ENCODE data around the gene SPEM1. TPM values are rescaled to one million over a fixed set of nuclear protein-coding genes. Genes with fewer than 3 reads are reported as not detected.

SPEM1 gene
- total RNA-seq, 4 donors from 2014 or later = not detected

DNA sequence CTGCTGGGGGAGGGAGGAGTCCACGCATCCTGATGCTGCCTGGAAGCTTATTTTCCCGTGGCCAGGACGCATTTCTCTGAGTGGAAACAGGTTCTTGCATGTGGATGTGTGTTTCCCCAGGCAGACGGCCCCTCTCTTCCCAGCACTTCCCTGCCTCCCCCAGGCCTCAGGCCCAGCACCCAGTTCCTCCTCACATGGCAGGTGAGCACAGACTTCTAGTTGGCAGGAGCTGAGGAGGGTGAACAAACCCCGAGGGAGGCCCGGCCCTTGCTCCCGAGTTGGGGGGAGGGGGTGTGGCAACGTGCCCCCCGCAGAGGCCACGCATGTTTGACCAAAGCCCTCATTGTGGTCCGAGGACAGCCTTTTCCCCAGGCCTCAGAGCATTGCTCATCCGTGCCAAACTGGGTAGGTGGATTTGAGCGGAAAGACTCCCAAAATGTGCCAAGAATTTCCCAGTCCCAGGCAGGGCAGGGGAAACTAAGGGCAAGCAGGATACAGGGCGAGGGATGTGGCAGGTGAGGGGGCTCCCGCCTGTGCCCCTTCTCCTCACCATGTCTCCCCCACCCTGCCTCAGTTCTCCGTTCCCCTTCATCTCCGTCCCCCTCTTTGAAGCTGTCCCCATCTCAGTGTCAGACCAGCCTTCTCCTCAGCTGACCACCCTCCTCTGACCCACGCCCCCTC is 1.5 kb upstream of the SPEM1 start:
- TF ChIP-seq EP300 (IDR thresholded peaks at IDR 0.05) (no peak), POLR2A (IDR thresholded peaks at IDR 0.05) (no peak), POLR2AphosphoS5 (IDR thresholded peaks at IDR 0.05) (no peak)
- TF ChIP-seq, protein P1, sequence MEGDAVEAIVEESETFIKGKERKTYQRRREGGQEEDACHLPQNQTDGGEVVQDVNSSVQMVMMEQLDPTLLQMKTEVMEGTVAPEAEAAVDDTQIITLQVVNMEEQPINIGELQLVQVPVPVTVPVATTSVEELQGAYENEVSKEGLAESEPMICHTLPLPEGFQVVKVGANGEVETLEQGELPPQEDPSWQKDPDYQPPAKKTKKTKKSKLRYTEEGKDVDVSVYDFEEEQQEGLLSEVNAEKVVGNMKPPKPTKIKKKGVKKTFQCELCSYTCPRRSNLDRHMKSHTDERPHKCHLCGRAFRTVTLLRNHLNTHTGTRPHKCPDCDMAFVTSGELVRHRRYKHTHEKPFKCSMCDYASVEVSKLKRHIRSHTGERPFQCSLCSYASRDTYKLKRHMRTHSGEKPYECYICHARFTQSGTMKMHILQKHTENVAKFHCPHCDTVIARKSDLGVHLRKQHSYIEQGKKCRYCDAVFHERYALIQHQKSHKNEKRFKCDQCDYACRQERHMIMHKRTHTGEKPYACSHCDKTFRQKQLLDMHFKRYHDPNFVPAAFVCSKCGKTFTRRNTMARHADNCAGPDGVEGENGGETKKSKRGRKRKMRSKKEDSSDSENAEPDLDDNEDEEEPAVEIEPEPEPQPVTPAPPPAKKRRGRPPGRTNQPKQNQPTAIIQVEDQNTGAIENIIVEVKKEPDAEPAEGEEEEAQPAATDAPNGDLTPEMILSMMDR (IDR thresholded peaks at IDR 0.05) = no peak
- Histone ChIP-seq H3K9me3 (no peaks in the 10 kb centered on the region), H3K36me3 (peaks cover 27% of the 10 kb centered on the region), H3K27me3 (no peaks in the 10 kb centered on the region), H3K4me1 (no peaks in the 10 kb centered on the region), H3K27ac (no peak overlapping the region), H3K4me3 (no peak overlapping the region)
- DNase-seq (ENCODE audit: low spot score in 2 of 2) = peak in 1 of 2 donors; percentile 51
- 71% methylated on average over 16 of the region's 18 CpGs for WGBS

DNA sequence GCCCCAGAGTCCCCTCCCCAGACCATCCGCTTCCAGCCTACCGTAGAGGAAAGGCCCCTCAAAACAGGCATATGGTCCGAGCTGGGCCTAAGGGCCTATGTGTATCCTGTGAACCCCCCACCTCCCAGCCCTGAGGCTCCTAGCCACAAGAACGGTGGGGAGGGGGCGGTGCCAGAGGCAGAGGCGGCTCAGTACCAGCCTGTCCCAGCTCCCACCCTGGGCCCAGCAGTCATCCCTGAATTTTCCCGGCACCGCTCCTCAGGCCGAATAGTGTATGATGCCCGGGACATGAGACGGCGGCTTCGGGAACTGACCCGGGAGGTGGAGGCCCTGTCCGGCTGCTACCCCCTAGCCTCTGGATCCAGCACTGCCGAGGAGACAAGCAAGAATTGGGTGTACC is 1.1 kb downstream of the SPEM1 start:
- whole genome bisulfite sequencing = 91% methylated on average over 13 of the region's 16 CpGs
- DNase-seq (ENCODE audit: low spot score in 2 of 2) = peak in 1 of 2 donors; percentile 55
- no peak overlapping the region for H3K27ac ChIP-seq
- H3K4me1 ChIP-seq = no peaks in the 10 kb centered on the region
- no peaks in the 10 kb centered on the region for H3K27me3 ChIP-seq
- TF ChIP-seq, protein P1 (IDR thresholded peaks at IDR 0.05) = no peak
- TF ChIP-seq POLR2AphosphoS5 (IDR thresholded peaks at IDR 0.05) (no peak), EP300 (IDR thresholded peaks at IDR 0.05) (no peak), POLR2A (IDR thresholded peaks at IDR 0.05) (no peak)
- H3K9me3 ChIP-seq = no peaks in the 10 kb centered on the region
- H3K36me3 ChIP-seq = peaks cover 15% of the 10 kb centered on the region
- H3K4me3 ChIP-seq = no peak overlapping the region

DNA sequence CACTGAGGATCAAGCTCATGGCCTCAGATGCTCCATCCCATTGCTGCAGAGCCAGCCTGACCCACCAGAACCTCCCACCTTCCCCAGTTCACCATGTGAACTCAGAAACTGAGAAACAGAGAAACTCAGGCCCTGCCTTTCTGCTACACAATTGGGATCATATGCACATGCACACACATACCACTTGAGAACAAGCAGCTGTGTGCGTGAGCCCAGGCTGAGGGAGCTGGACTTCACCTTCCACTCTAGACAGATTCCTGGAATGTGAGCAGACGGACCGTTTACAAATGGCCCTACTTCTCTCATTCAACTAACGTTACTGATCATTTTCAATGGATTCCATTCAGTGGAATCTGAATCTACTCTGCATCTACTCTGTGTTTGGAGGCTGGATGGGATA is 3.6 kb downstream of the SPEM1 start:
- Histone ChIP-seq H3K36me3 (no peaks in the 10 kb centered on the region), H3K27me3 (no peaks in the 10 kb centered on the region), H3K9me3 (no peaks in the 10 kb centered on the region), H3K4me3 (no peak overlapping the region), H3K4me1 (no peaks in the 10 kb centered on the region), H3K27ac (no peak overlapping the region)
- no peak for DNase-seq (ENCODE audit: low spot score in 2 of 2)
- 87% methylated on average over 4 of the region's 4 CpGs for WGBS
- TF ChIP-seq, protein P1 (IDR thresholded peaks at IDR 0.05) = no peak
- TF ChIP-seq POLR2A (IDR thresholded peaks at IDR 0.05) (no peak), EP300 (IDR thresholded peaks at IDR 0.05) (no peak), POLR2AphosphoS5 (IDR thresholded peaks at IDR 0.05) (no peak)

DNA sequence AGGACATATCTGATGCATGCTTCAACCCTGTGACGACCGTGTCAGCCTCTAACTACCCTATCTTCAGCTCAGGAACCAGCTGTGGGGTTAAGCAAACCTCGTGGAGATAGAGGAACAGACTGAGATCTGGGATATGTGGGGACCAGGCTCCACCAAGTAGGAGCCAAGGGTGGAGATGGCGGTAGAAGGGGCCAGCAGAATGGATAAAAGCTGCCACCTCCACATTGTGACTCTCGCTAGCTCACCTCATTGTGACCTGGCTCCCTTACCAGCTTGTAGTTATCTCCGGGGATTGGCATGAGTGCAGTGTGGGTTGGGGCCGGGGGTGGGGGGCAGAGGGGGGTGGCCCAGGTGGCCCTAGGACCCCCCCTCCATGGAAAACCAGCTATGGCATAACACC is 5.2 kb downstream of the SPEM1 start, which contains the start of gene SPEM2:
TSS of gene SPEM2 (plus strand) at position 301 of the 400 bp plus-strand sequence. CDS start at position 374, 73 bp downstream.
- no peaks in the 10 kb centered on the region for H3K9me3 ChIP-seq
- WGBS = 92% methylated on average over 6 of the region's 7 CpGs
- TF ChIP-seq, protein P1 (IDR thresholded peaks at IDR 0.05) = no peak
- TF ChIP-seq EP300 (IDR thresholded peaks at IDR 0.05) (no peak), POLR2A (IDR thresholded peaks at IDR 0.05) (no peak), POLR2AphosphoS5 (IDR thresholded peaks at IDR 0.05) (no peak)
- no peak for DNase-seq (ENCODE audit: low spot score in 2 of 2)
- H3K27me3 ChIP-seq = no peaks in the 10 kb centered on the region
- no peak within 1 kb of the TSS for H3K4me3 ChIP-seq
- no peaks in the 10 kb centered on the region for H3K4me1 ChIP-seq
- no peak within 1 kb of the TSS for H3K27ac ChIP-seq
- no peaks in the 10 kb centered on the region for H3K36me3 ChIP-seq

DNA sequence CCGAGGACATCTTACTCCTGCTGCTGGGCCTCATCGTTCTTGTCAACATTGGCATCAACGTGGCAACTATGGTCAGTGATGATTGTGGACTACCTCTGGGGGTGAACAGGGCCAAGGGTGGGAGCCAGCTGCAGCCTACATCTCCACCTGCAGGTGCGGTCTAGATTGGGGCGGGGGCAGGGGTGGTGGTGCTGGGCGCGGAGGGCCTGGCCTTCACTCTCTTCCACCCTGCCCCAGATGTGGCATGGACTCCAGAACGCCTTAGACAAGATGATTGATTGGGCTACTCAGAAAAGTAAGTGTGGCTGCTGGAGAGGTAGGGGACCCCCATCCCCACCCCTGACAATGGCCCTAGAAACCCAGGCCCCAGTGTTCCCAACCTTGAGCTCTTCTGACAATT is 5.6 kb downstream of the SPEM1 start:
- Histone ChIP-seq H3K9me3 (no peaks in the 10 kb centered on the region), H3K4me3 (no peak overlapping the region), H3K27ac (no peak overlapping the region), H3K27me3 (no peaks in the 10 kb centered on the region), H3K36me3 (no peaks in the 10 kb centered on the region), H3K4me1 (no peaks in the 10 kb centered on the region)
- TF ChIP-seq, protein P1 (IDR thresholded peaks at IDR 0.05) = no peak
- no peak for TF ChIP-seq POLR2A (IDR thresholded peaks at IDR 0.05)
- no peak for TF ChIP-seq EP300 (IDR thresholded peaks at IDR 0.05)
- no peak for TF ChIP-seq POLR2AphosphoS5 (IDR thresholded peaks at IDR 0.05)
- no peak for DNase-seq (ENCODE audit: low spot score in 2 of 2)
- WGBS = 89% methylated on average over 5 of the region's 8 CpGs
